Body of pancreas (tissue), 4 donors: Measurements from ENCODE around the gene SORL1. TPM values are rescaled to one million over a fixed set of nuclear protein-coding genes. Genes with fewer than 3 reads are reported as not detected.

ENCODE experiments used
- ATAC-seq: fragments of 150-250 bp; one replicate; pipeline ENCODE4 v1.9.1; 2016
- DNase-seq, 4 donors: peaks; one replicate each; pipeline ENCODE4 v3.0.0-alpha.2; 2019
- H3K27ac ChIP-seq, 4 donors: fragments of 200-600 bp; sonication (generic); 1 replicate in 3 of 4; 2 replicates in 1 of 4; pipeline versions ENCODE4 v1.5.1 to v1.6.1; 2016 to 2019; ENCODE audit warnings: mild to moderate bottlenecking in 1 of 4, mixed read lengths in 1 of 4, moderate library complexity in 1 of 4
- H3K27me3 ChIP-seq, 2 donors: fragments of 200-600 bp; sonication (generic); one replicate each; pipeline ENCODE4 v1.6.0; 2016; ENCODE audit warnings: mild to moderate bottlenecking in 1 of 2
- H3K36me3 ChIP-seq, 2 donors: fragments of 200-600 bp; sonication (generic); replicated peaks in 1 of 2; 2 replicates each; pipeline ENCODE4 v1.5.1; 2016; ENCODE audit warnings: low read depth in 2 of 2; ENCODE audit not compliant: insufficient read depth in 1 of 2
- H3K4me1 ChIP-seq: fragments of 200-600 bp; sonication (generic); one replicate; pipeline ENCODE4 v1.6.0; 2016
- H3K4me3 ChIP-seq, 2 donors: fragments of 200-600 bp; sonication (generic); 1 replicate in 1 of 2; 2 replicates in 1 of 2; pipeline ENCODE4 v1.5.1; 2016 to 2019
- H3K9me3 ChIP-seq, 3 donors: fragments of 200-600 bp; sonication (generic); 1 replicate in 2 of 3; 2 replicates in 1 of 3; pipeline ENCODE4 v1.5.1; 2016
- CTCF ChIP-seq, 7 experiments: fragments of 450-650 bp in 4 of 7; fragments of 200-600 bp in 3 of 7; sonication (generic) in 3 of 7; IDR thresholded peaks; one replicate each; pipeline ENCODE4 v1.5.1; 2016 to 2019; ENCODE audit warnings: antibody characterized with exemption in 7 of 7
- POLR2A ChIP-seq, 3 donors: fragments of 450-650 bp; IDR thresholded peaks; one replicate each; pipeline ENCODE4 v1.6.1; 2016; ENCODE audit warnings: antibody characterized with exemption in 3 of 3, mild to moderate bottlenecking in 2 of 3
- WGBS, 2 donors: methylation state at CpG; one replicate each; pipeline ENCODE4 v1.1.5; 2017; 5-methylcytosine and 5-hydroxymethylcytosine counted together
- intact Hi-C: fragments of 100-400 bp; cut with DNase I; formaldehyde crosslinking; loops from one replicate; pipeline ENCODE4 v1.15.1; 2023
- total RNA-seq, 2 donors: library from RNA; depleted of rRNA; stranded (reverse); fragments of >200 nt; gene quantifications; one replicate each; pipeline ENCODE4 v1.1.0, GENCODE V29; 2016

Gene SORL1
- total RNA-seq, 2 donors from 2014 or later = 25.1 to 26.5 TPM

DNA sequence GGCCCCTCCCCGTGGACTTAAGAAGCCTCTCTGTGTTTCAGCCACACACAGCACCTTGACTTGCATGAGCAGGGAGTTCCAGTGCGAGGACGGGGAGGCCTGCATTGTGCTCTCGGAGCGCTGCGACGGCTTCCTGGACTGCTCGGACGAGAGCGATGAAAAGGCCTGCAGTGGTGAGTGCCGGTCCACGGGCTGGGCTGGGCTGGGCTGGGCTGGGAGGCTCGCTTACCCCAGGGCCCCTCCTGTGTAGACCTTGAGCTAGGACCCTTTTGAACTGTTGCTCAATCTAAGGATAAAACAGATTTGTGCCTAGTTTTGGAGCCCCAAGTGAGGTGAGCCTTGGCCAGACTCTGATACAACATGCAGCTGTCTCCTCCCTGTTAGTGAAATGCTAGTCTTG lies 152.0 kb downstream of the SORL1 start:
- no peak for TF ChIP-seq CTCF (IDR thresholded peaks at IDR 0.05)
- no peak for TF ChIP-seq POLR2A (IDR thresholded peaks at IDR 0.05)
- no peaks in the 10 kb centered on the region for H3K4me1 ChIP-seq
- H3K27ac ChIP-seq = no peak overlapping the region
- DNase-seq = no peak
- intact Hi-C loops = no loop called here
- no peaks in the 10 kb centered on the region for H3K9me3 ChIP-seq
- H3K4me3 ChIP-seq = no peak overlapping the region
- 92 to 94% methylated on average over 9 to 13 of the region's 13 CpGs for WGBS, 2 donors
- H3K36me3 ChIP-seq = no peaks in the 10 kb centered on the region
- no peak for ATAC-seq
- no peaks in the 10 kb centered on the region for H3K27me3 ChIP-seq

GRCh38 chr11:121606354-121606753 lies 154.2 kb downstream of the SORL1 start:
- DNase-seq (no peak), ATAC-seq (no peak)
- Histone ChIP-seq H3K9me3 (no peaks in the 10 kb centered on the region), H3K36me3 (no peaks in the 10 kb centered on the region), H3K27me3 (no peaks in the 10 kb centered on the region), H3K4me1 (no peaks in the 10 kb centered on the region), H3K4me3 (no peak overlapping the region), H3K27ac (no peak overlapping the region)
- intact Hi-C loops = no loop called here
- TF ChIP-seq CTCF (IDR thresholded peaks at IDR 0.05) (no peak), POLR2A (IDR thresholded peaks at IDR 0.05) (no peak)
- WGBS, 2 donors = 76 to 86% methylated on average over 4 of the region's 4 CpGs

GRCh38 chr11:121607341-121607740 lies 155.2 kb downstream of the SORL1 start:
- Histone ChIP-seq H3K36me3 (no peaks in the 10 kb centered on the region), H3K4me1 (no peaks in the 10 kb centered on the region), H3K27me3 (no peaks in the 10 kb centered on the region), H3K4me3 (no peak overlapping the region), H3K27ac (no peak overlapping the region), H3K9me3 (no peaks in the 10 kb centered on the region)
- TF ChIP-seq POLR2A (IDR thresholded peaks at IDR 0.05) = no peak
- no peak for TF ChIP-seq CTCF (IDR thresholded peaks at IDR 0.05)
- DNase-seq = no peak
- intact Hi-C loops = no loop called here
- WGBS, 2 donors = 69 to 76% methylated on average over 5 of the region's 5 CpGs
- ATAC-seq = no peak

GRCh38 chr11:121608545-121609098 lies 156.5 kb downstream of the SORL1 start:
- peaks cover 0 to 2% of the 10 kb centered on the region in 2 donors for H3K36me3 ChIP-seq
- DNase-seq (no peak), ATAC-seq (no peak)
- H3K9me3 ChIP-seq = no peaks in the 10 kb centered on the region
- H3K4me1 ChIP-seq = no peaks in the 10 kb centered on the region
- TF ChIP-seq POLR2A (IDR thresholded peaks at IDR 0.05) (no peak), CTCF (IDR thresholded peaks at IDR 0.05) (no peak)
- WGBS, 2 donors = 88 to 91% methylated on average over 9 of the region's 9 CpGs
- no peaks in the 10 kb centered on the region for H3K27me3 ChIP-seq
- H3K27ac ChIP-seq = no peak overlapping the region
- intact Hi-C loops = no loop called here
- no peak overlapping the region for H3K4me3 ChIP-seq

DNA sequence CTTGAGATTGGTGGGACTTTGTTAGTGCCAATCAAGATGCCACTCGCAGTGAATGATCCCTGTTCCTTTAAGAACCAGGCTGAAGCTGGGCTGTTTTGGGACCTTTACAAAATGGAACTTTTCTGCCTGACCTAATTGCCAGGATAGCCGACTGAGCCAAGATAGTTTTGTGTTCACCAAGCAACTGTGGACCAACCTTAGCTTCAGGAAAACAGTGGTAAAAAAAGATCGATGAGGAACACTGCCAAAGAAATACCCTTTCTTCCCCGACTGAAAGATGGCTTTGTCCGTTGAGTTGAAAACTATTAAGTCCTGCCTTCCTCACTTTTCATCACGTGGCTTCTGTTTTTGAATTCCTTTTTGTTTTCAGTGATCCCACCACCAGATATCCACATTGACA lies 158.6 kb downstream of the SORL1 start:
- Histone ChIP-seq H3K36me3 (peaks cover 0 to 2% of the 10 kb centered on the region in 2 donors), H3K9me3 (no peaks in the 10 kb centered on the region), H3K4me1 (no peaks in the 10 kb centered on the region), H3K27me3 (no peaks in the 10 kb centered on the region), H3K4me3 (no peak overlapping the region), H3K27ac (no peak overlapping the region)
- intact Hi-C loops = no loop called here
- ATAC-seq (no peak), DNase-seq (no peak)
- 51 to 72% methylated on average over 6 of the region's 6 CpGs for WGBS, 2 donors
- TF ChIP-seq POLR2A (IDR thresholded peaks at IDR 0.05) (no peak), CTCF (IDR thresholded peaks at IDR 0.05) (no peak)
